AG09309 (cell line): ENCODE data around the gene ISM2.

Experiments used
- DNase-seq: peaks from one replicate; pipeline ENCODE4 v3.0.0-alpha.2; 2010; ENCODE audit warnings: low read depth
- H3K4me3 ChIP-seq: 2 replicates; pipeline ENCODE4 v1.5.1; 2011; ENCODE audit warnings: mild to moderate bottlenecking, low read depth, low read length, moderate library complexity; ENCODE audit not compliant: control insufficient read depth
- CTCF ChIP-seq: IDR thresholded peaks from 2 replicates; pipeline ENCODE4 v1.5.1; 2011; ENCODE audit warnings: mild to moderate bottlenecking, low read depth, low read length, inconsistent platforms; ENCODE audit not compliant: insufficient read depth, control insufficient read depth; ENCODE audit errors: missing control alignments

Gene ISM2

GRCh38 chr14:77524536-77524935 lies 25.9 kb upstream of the ISM2 start:
- DNase-seq, result no peak
- TF ChIP-seq CTCF, result no peak

GRCh38 chr14:77523109-77523508 lies 24.5 kb upstream of the ISM2 start:
- H3K4me3 ChIP-seq, result no peak overlapping the region
- no peak for TF ChIP-seq CTCF
- DNase-seq, result no peak

More at GRCh38 chr14:77524536-77524935, 25.9 kb upstream of the ISM2 start:
- H3K4me3 ChIP-seq, result no peak overlapping the region

- no peak for TF ChIP-seq CTCF
- DNase-seq, result no peak
- H3K4me3 ChIP-seq, result no peak overlapping the region
Measured at GRCh38 chr14:77520555-77520954, 21.9 kb upstream of the ISM2 start.

GRCh38 chr14:77516126-77516525 lies 17.5 kb upstream of the ISM2 start:
- no peak for DNase-seq

GRCh38 chr14:77511486-77512162 lies 13.0 kb upstream of the ISM2 start:
- TF ChIP-seq CTCF, result no peak
- H3K4me3 ChIP-seq, result no peak overlapping the region

More at GRCh38 chr14:77516126-77516525, 17.5 kb upstream of the ISM2 start:
- no peak for TF ChIP-seq CTCF
- H3K4me3 ChIP-seq, result no peak overlapping the region

GRCh38 chr14:77509366-77509765 lies 10.8 kb upstream of the ISM2 start:
- DNase-seq, result no peak
- TF ChIP-seq CTCF, result no peak
- H3K4me3 ChIP-seq, result no peak overlapping the region

More at GRCh38 chr14:77511486-77512162, 13.0 kb upstream of the ISM2 start:
- DNase-seq, result no peak

- H3K4me3 ChIP-seq, result no peak overlapping the region
- DNase-seq, result no peak
- TF ChIP-seq CTCF, result no peak
Measured at GRCh38 chr14:77508876-77509275, 10.3 kb upstream of the ISM2 start.
